GM23248 (cell line): ENCODE data around the gene PIK3CD. TPM values are rescaled to one million over a fixed set of nuclear protein-coding genes. Genes with fewer than 3 reads are reported as not detected.

Experiments
- DNase-seq: peaks from one replicate; pipeline ENCODE4 v3.0.0-alpha.2; 2015
- H2AFZ ChIP-seq: fragments of 200-600 bp; sonication (generic); 2 replicates; pipeline ENCODE4 v1.6.1; 2016; ENCODE audit warnings: antibody characterized with exemption
- H3F3A ChIP-seq: fragments of 200-600 bp; sonication (generic); 2 replicates; pipeline ENCODE4 v1.6.1; 2016; ENCODE audit warnings: mild to moderate bottlenecking, antibody characterized with exemption, mixed run types; ENCODE audit not compliant: insufficient read depth
- H3K27ac ChIP-seq: fragments of 200-600 bp; sonication (generic); 2 replicates; pipeline ENCODE4 v1.5.1; 2016; ENCODE audit warnings: mild to moderate bottlenecking
- H3K27me3 ChIP-seq: fragments of 200-600 bp; sonication (generic); replicated peaks from 2 replicates; pipeline ENCODE4 v1.6.1; 2016; ENCODE audit warnings: mild to moderate bottlenecking; ENCODE audit not compliant: insufficient read depth
- H3K36me3 ChIP-seq: fragments of 200-600 bp; sonication (generic); 2 replicates; pipeline ENCODE4 v1.6.1; 2016; ENCODE audit warnings: low read depth, mild to moderate bottlenecking
- H3K4me1 ChIP-seq: fragments of 200-600 bp; sonication (generic); 2 replicates; pipeline ENCODE4 v1.6.1; 2016; ENCODE audit warnings: mild to moderate bottlenecking; ENCODE audit not compliant: insufficient read depth
- H3K4me2 ChIP-seq: fragments of 200-600 bp; sonication (generic); one replicate; pipeline ENCODE4 v1.6.1; 2016; ENCODE audit warnings: mild to moderate bottlenecking; ENCODE audit not compliant: unreplicated experiment
- H3K4me3 ChIP-seq: fragments of 200-600 bp; sonication (generic); 2 replicates; pipeline ENCODE4 v1.5.1; 2016; ENCODE audit warnings: mild to moderate bottlenecking
- H3K79me2 ChIP-seq: fragments of 200-600 bp; sonication (generic); 2 replicates; pipeline ENCODE4 v1.6.1; 2016; ENCODE audit warnings: mild to moderate bottlenecking; ENCODE audit not compliant: insufficient read depth
- H3K9ac ChIP-seq: fragments of 200-600 bp; sonication (generic); 2 replicates; pipeline ENCODE4 v1.6.1; 2016; ENCODE audit warnings: mild to moderate bottlenecking
- H3K9me2 ChIP-seq: fragments of 200-600 bp; sonication (generic); 2 replicates; pipeline ENCODE4 v1.6.1; 2016; ENCODE audit warnings: mixed run types, mild to moderate bottlenecking, moderate library complexity; ENCODE audit not compliant: insufficient read depth
- H3K9me3 ChIP-seq: fragments of 200-600 bp; sonication (generic); one replicate; pipeline ENCODE4 v1.6.1; 2017; ENCODE audit warnings: low read depth
- H4K20me1 ChIP-seq: fragments of 200-600 bp; sonication (generic); 2 replicates; pipeline ENCODE4 v1.6.0; 2016; ENCODE audit not compliant: insufficient read depth
- EZH2 ChIP-seq: fragments of 200-600 bp; sonication (generic); IDR thresholded peaks from 2 replicates; pipeline ENCODE4 v1.6.1; 2018; ENCODE audit warnings: antibody characterized with exemption, mild to moderate bottlenecking; ENCODE audit not compliant: insufficient read depth, poor library complexity, severe bottlenecking
- EZH2phosphoT487 ChIP-seq: fragments of 200-600 bp; sonication (generic); IDR thresholded peaks from 2 replicates; pipeline ENCODE4 v1.6.1; 2018; ENCODE audit warnings: antibody characterized with exemption, moderate library complexity, mild to moderate bottlenecking, low read depth; ENCODE audit not compliant: insufficient read depth
- WGBS, 2 experiments: methylation state at CpG; one replicate each; pipeline ENCODE4 v1.1.6; 2015 to 2017; ENCODE audit warnings: low lambda C conversion rate in 2 of 2, low coverage in 1 of 2; ENCODE audit errors: missing lambda C conversion rate in 2 of 2; 5-methylcytosine and 5-hydroxymethylcytosine counted together
- in situ Hi-C: fragments of 300-500 bp; cut with MboI; formaldehyde crosslinking; loops from 2 replicates; pipeline ENCODE4 v1.15.0; 2020
- polyA plus RNA-seq: library from polyadenylated mRNA; unstranded; fragments of >200 nt; fragmentation: Nextera tagmentation; extraction: Ambion mirVana; gene quantifications from 2 replicates; pipeline ENCODE4 v1.2.1, GENCODE V29; 2016
- total RNA-seq: library from RNA; depleted of rRNA; stranded (reverse); fragments of >200 nt; shearing (Covaris generic); gene quantifications from 2 replicates; pipeline ENCODE4 v1.2.3, GENCODE V29; 2014

The PIK3CD gene
- total and polyA plus RNA-seq, 2 experiments from 2014 or later: 3.5 to 7.1 TPM

GRCh38 chr1:9633493-9633892 lies 18.0 kb upstream of the PIK3CD start:
- TF ChIP-seq EZH2 (no peak), EZH2phosphoT487 (no peak)
- Histone ChIP-seq H3K4me1 (no peaks in the 10 kb centered on the region), H2AFZ (no peak overlapping the region), H3K4me3 (no peak overlapping the region), H3K79me2 (no peaks in the 10 kb centered on the region), H3K27me3 (no peaks in the 10 kb centered on the region), H4K20me1 (no peaks in the 10 kb centered on the region), H3K36me3 (no peaks in the 10 kb centered on the region), H3K9me2 (no peaks in the 10 kb centered on the region), H3F3A (no peaks in the 10 kb centered on the region), H3K4me2 (no peak overlapping the region), H3K9ac (no peak overlapping the region), H3K27ac (no peak overlapping the region), H3K9me3 (no peaks in the 10 kb centered on the region)
- in situ Hi-C loops: loop anchor here (10.0 kb wide), 1 partner anchor 231 kb away; no protein-coding TSS in a partner anchor
- no peak for DNase-seq
- WGBS, 2 experiments: 76 to 79% methylated on average over 6 of the region's 6 CpGs

DNA sequence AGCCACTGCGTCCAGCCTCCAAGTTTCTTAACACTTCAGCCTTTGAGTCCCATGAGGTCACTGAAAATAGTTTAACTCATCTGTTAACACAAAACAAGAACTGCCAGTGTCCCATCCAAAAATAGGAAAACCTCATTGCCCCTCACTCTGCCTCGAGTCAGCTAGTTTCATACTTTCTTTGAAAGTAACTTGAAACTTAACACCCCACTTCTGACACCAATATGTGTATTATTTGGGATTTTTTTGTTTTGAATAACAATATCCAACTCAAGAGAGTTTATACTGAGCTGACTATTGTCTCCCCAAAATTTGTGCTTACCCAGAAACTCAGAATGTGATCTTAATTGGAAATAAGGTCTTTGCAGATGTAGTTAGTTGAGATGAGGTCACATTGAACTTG lies 16.9 kb upstream of the PIK3CD start:
- H3K79me2 ChIP-seq: no peaks in the 10 kb centered on the region
- H3K36me3 ChIP-seq: no peaks in the 10 kb centered on the region
- H3K4me2 ChIP-seq: no peak overlapping the region
- H3K9ac ChIP-seq: no peak overlapping the region
- TF ChIP-seq EZH2phosphoT487 (no peak), EZH2 (no peak)
- no peak overlapping the region for H2AFZ ChIP-seq
- WGBS, 2 experiments: 57 to 66% methylated on average over 2 of the region's 2 CpGs
- no peaks in the 10 kb centered on the region for H3K4me1 ChIP-seq
- H3K4me3 ChIP-seq: no peak overlapping the region
- DNase-seq: no peak
- H3K27me3 ChIP-seq: 0 out of 2 replicates have a peak, but pooled peaks cover under 1% of the 10 kb centered on the region
- no peaks in the 10 kb centered on the region for H3K9me3 ChIP-seq
- no peaks in the 10 kb centered on the region for H3F3A ChIP-seq
- H3K9me2 ChIP-seq: no peaks in the 10 kb centered on the region
- in situ Hi-C loops: loop anchor here (10.0 kb wide), 1 partner anchor 230 kb away; no protein-coding TSS in a partner anchor
- H3K27ac ChIP-seq: no peak overlapping the region
- no peaks in the 10 kb centered on the region for H4K20me1 ChIP-seq

- Histone ChIP-seq H4K20me1 (no peaks in the 10 kb centered on the region), H3K27ac (no peak overlapping the region), H3K9me3 (no peaks in the 10 kb centered on the region), H3K27me3 (0 out of 2 replicates have a peak, but pooled peaks cover 4% of the 10 kb centered on the region), H3K36me3 (no peaks in the 10 kb centered on the region), H2AFZ (no peak overlapping the region), H3K9ac (no peak overlapping the region), H3K9me2 (no peaks in the 10 kb centered on the region), H3K4me2 (no peak overlapping the region), H3K4me1 (no peaks in the 10 kb centered on the region), H3K4me3 (no peak overlapping the region), H3F3A (no peaks in the 10 kb centered on the region), H3K79me2 (no peaks in the 10 kb centered on the region)
- WGBS, 2 experiments: 70 to 74% methylated on average over 6 of the region's 6 CpGs
- in situ Hi-C loops: loop anchor here (10.0 kb wide), 1 partner anchor 226 kb away; no protein-coding TSS in a partner anchor
- TF ChIP-seq EZH2phosphoT487 (no peak), EZH2 (no peak)
- no peak for DNase-seq
Observed at GRCh38 chr1:9639227-9639626, 12.3 kb upstream of the PIK3CD start.

GRCh38 chr1:9643351-9644256 lies 7.9 kb upstream of the PIK3CD start:
- no peaks in the 10 kb centered on the region for H3K4me1 ChIP-seq
- no peak overlapping the region for H3K9ac ChIP-seq
- in situ Hi-C loops: no loop called here
- no peak overlapping the region for H3K4me2 ChIP-seq
- 0 out of 2 replicates have a peak, but pooled peaks cover 4% of the 10 kb centered on the region for H3K27me3 ChIP-seq
- 67 to 74% methylated on average over 8 of the region's 8 CpGs for WGBS, 2 experiments
- no peaks in the 10 kb centered on the region for H3K36me3 ChIP-seq
- no peaks in the 10 kb centered on the region for H3F3A ChIP-seq
- H3K9me3 ChIP-seq: no peaks in the 10 kb centered on the region
- no peaks in the 10 kb centered on the region for H3K79me2 ChIP-seq
- no peak overlapping the region for H3K27ac ChIP-seq
- no peak for DNase-seq
- no peaks in the 10 kb centered on the region for H3K9me2 ChIP-seq
- TF ChIP-seq EZH2phosphoT487 (no peak), EZH2 (no peak)
- H3K4me3 ChIP-seq: no peak overlapping the region
- H4K20me1 ChIP-seq: no peaks in the 10 kb centered on the region
- no peak overlapping the region for H2AFZ ChIP-seq
